T-cell (primary cell): ENCODE data around the gene PTBP2. TPM values are rescaled to one million over a fixed set of nuclear protein-coding genes. Genes with fewer than 3 reads are reported as not detected.
A peak's percentile ranks its signal among the peaks of the same experiment; 100 is the strongest.

Source experiments
- ATAC-seq, 4 experiments: fragments of 200-7000 bp in 3 of 4; fragments of 150-1000 bp in 1 of 4; cut with Tn5 transposase; replicated peaks in 1 of 4; 1 replicate in 3 of 4; 2 replicates in 1 of 4; pipeline ENCODE4 v1.10.0; 2021; ENCODE audit warnings: moderate library complexity in 3 of 4, mild to moderate bottlenecking in 2 of 4, moderate number of reproducible peaks in 1 of 4
- CTCF ChIA-PET, 2 donors: fragments of 300-600 bp; sonication (Branson Sonifier 250); formaldehyde crosslinking; loops; one replicate each; lab custom pipeline; 2022; ENCODE audit warnings: antibody characterized with exemption in 2 of 2; lab: Charles Lee
- POLR2A ChIA-PET, 2 donors: fragments of 300-600 bp; sonication (Branson Sonifier 250); formaldehyde crosslinking; loops; one replicate each; lab custom pipeline; 2022; ENCODE audit warnings: antibody characterized with exemption in 2 of 2; lab: Charles Lee
- DNase-seq, 35 experiments: peaks; one replicate each; pipeline versions ENCODE4 v3.0.0 to v3.0.0-alpha.2; 2013 to 2023
- H3K27ac ChIP-seq: one replicate; pipeline ENCODE4 v1.5.1; 2013; ENCODE audit warnings: low read length
- H3K27me3 ChIP-seq, 2 experiments: replicated peaks in 1 of 2; 1 replicate in 1 of 2; 2 replicates in 1 of 2; pipeline versions ENCODE4 v1.6.1 to v1.7.0; 2013; ENCODE audit warnings: low read length in 1 of 2, mixed read lengths in 1 of 2; ENCODE audit not compliant: control insufficient read depth in 2 of 2, insufficient read depth in 2 of 2; ENCODE audit errors: extremely low read depth in 1 of 2
- H3K36me3 ChIP-seq, 2 donors: 1 replicate in 1 of 2; 2 replicates in 1 of 2; pipeline versions ENCODE4 v1.6.1 to v1.7.0; 2013; ENCODE audit warnings: low read length in 1 of 2; ENCODE audit not compliant: control insufficient read depth in 2 of 2, insufficient read depth in 1 of 2; ENCODE audit errors: extremely low read depth in 1 of 2
- H3K4me1 ChIP-seq, 2 experiments: 1 replicate in 1 of 2; 2 replicates in 1 of 2; pipeline versions ENCODE4 v1.6.1 to v1.7.0; 2013; ENCODE audit warnings: low read length in 2 of 2, mixed read lengths in 1 of 2; ENCODE audit not compliant: insufficient read depth in 2 of 2, control insufficient read depth in 1 of 2; ENCODE audit errors: extremely low read depth in 1 of 2
- H3K4me3 ChIP-seq, 2 donors: 1 replicate in 1 of 2; 2 replicates in 1 of 2; pipeline versions ENCODE4 v1.5.1 to v1.7.0; 2013; ENCODE audit warnings: mild to moderate bottlenecking in 2 of 2, low read length in 1 of 2, moderate library complexity in 1 of 2; ENCODE audit not compliant: control insufficient read depth in 1 of 2; ENCODE audit errors: extremely low read depth in 1 of 2
- H3K9me3 ChIP-seq: 2 replicates; pipeline ENCODE4 v1.7.0; 2013
- H3K27ac Mint-ChIP-seq, 2 donors: one replicate each; pipeline ENCODE4 v1.8.0; 2020 to 2021; ENCODE audit warnings: mild to moderate bottlenecking in 2 of 2, mixed read lengths in 2 of 2
- H3K27me3 Mint-ChIP-seq, 2 donors: one replicate each; pipeline ENCODE4 v1.8.0; 2021 to 2022; ENCODE audit warnings: mixed read lengths in 2 of 2
- H3K36me3 Mint-ChIP-seq: one replicate; pipeline ENCODE4 v1.8.0; 2021; ENCODE audit warnings: mixed read lengths
- H3K4me1 Mint-ChIP-seq, 3 donors: one replicate each; pipeline ENCODE4 v1.8.0; 2020 to 2022; ENCODE audit warnings: mixed read lengths in 3 of 3, mild to moderate bottlenecking in 1 of 3
- H3K4me3 Mint-ChIP-seq, 3 donors: one replicate each; pipeline ENCODE4 v1.8.0; 2020 to 2022; ENCODE audit warnings: mild to moderate bottlenecking in 3 of 3, mixed read lengths in 3 of 3, moderate library complexity in 3 of 3
- H3K9me3 Mint-ChIP-seq, 3 donors: one replicate each; pipeline ENCODE4 v1.8.0; 2020 to 2022; ENCODE audit warnings: mixed read lengths in 3 of 3
- WGBS: methylation state at CpG from one replicate; pipeline ENCODE4 v1.1.5; 2013; ENCODE audit warnings: missing lambda C conversion rate; ENCODE audit not compliant: insufficient coverage; 5-methylcytosine and 5-hydroxymethylcytosine counted together
- total RNA-seq, 35 experiments: library from RNA in 6 of 35; stranded (reverse) in 6 of 35; fragments of 120-200 nt in 1 of 35; gene quantifications; one replicate each; pipeline versions ENCODE4 v1.2.1 to v1.2.4 and lab custom pipeline; 2013 to 2026

PTBP2 gene
- total RNA-seq, 5 donors from 2014 or later (not counting 1 experiment from before 2014, with no cell fraction given): 16.8 to 24.0 (median 20.7) TPM

DNA sequence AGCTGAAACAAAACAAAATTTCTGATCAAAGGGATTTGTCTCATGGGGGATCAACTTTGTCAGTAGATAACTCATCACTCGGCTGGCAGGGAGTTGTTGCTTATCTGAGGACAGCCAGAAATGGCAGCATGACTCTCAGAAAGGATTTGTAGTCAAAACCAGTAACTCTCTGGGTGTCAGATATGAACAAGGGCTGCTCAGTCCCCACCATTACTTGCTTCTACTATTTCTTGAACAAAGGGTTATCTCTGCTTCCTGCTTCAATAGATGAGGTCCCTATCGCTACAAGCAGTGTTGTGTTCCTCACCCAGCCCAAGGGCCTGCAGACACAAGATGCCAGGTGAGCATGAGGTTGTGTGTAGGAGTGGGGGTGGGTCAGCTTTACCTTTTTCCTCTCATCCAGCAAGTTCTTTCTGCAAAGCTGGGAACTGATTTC lies 116.2 kb downstream of the PTBP2 start:
- H3K36me3 Mint-ChIP-seq: no peaks in the 10 kb centered on the region
- no peaks in the 10 kb centered on the region for H3K9me3 ChIP-seq
- DNase-seq: no peak
- H3K36me3 ChIP-seq: no peaks in the 10 kb centered on the region
- ChIA-PET CTCF (no interaction called here), POLR2A (no interaction called here)
- H3K4me3 Mint-ChIP-seq: no peak overlapping the region
- peaks cover 4 to 5% of the 10 kb centered on the region in 2 donors for H3K27me3 Mint-ChIP-seq
- H3K27me3 ChIP-seq: no peaks in the 10 kb centered on the region
- H3K4me1 Mint-ChIP-seq: no peaks in the 10 kb centered on the region
- H3K27ac ChIP-seq: no peak overlapping the region
- 50% methylated on average over 1 of the region's 2 CpGs for WGBS
- no peak overlapping the region for H3K27ac Mint-ChIP-seq
- H3K4me1 ChIP-seq: no peaks in the 10 kb centered on the region
- H3K9me3 Mint-ChIP-seq: no peaks in the 10 kb centered on the region
- no peak overlapping the region for H3K4me3 ChIP-seq
- ATAC-seq: no peak

DNA sequence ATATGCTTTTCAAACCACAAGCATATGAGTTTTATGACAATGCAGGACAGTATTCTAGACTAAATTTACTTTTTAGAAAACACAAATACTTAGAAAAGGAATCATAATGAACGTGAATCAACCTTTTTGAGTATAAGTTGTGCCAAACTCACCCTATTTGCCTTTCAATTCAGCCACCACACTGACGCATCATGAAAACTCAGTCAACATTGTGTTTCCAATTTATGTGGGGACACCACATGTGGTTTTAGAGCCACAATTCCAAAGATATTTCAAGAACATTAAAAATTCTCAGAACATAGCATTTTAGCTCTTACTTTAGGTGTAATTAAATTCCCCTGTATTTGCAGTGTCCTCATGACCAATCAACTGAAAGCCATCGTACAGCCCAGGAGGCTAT lies 118.8 kb downstream of the PTBP2 start:
- H3K27me3 Mint-ChIP-seq: peaks cover 4 to 5% of the 10 kb centered on the region in 2 donors
- H3K27ac Mint-ChIP-seq: no peak overlapping the region
- Histone ChIP-seq H3K9me3 (no peaks in the 10 kb centered on the region), H3K4me1 (no peaks in the 10 kb centered on the region), H3K27ac (no peak overlapping the region), H3K27me3 (no peaks in the 10 kb centered on the region), H3K4me3 (no peak overlapping the region), H3K36me3 (no peaks in the 10 kb centered on the region)
- ChIA-PET POLR2A (no interaction called here), CTCF (no interaction called here)
- no peaks in the 10 kb centered on the region for H3K9me3 Mint-ChIP-seq
- no peaks in the 10 kb centered on the region for H3K36me3 Mint-ChIP-seq
- H3K4me1 Mint-ChIP-seq: no peaks in the 10 kb centered on the region
- no CpG with 5 or more reads among the region's 3 CpGs for WGBS
- no peak overlapping the region for H3K4me3 Mint-ChIP-seq
- no peak for DNase-seq
- ATAC-seq: no peak

DNA sequence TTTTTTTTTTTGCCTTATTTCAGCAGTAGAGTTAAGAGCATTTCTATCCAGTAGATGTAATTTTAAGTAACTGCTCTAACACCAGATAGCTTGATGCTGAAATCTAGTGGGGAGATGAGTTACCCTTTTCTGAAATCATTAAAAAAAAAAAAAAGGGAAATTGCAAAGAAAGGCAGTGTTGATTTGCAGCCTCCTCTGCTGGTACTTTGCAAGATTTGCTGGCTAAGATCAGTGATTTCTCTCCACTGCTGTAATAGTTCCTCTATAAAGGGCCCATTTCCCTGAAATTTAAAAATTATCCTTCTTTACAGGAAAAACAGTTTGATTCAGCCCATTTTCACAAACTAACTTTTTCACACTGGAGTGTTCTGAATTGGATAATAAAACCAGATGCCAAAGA lies 120.6 kb downstream of the PTBP2 start:
- Mint-ChIP-seq H3K9me3 (no peaks in the 10 kb centered on the region), H3K27ac (no peak overlapping the region), H3K36me3 (no peaks in the 10 kb centered on the region), H3K4me3 (no peak overlapping the region), H3K4me1 (no peaks in the 10 kb centered on the region), H3K27me3 (peaks cover under 1 to 4% of the 10 kb centered on the region in 2 donors)
- no peaks in the 10 kb centered on the region for H3K4me1 ChIP-seq
- no peaks in the 10 kb centered on the region for H3K27me3 ChIP-seq
- H3K4me3 ChIP-seq: no peak overlapping the region
- no peaks in the 10 kb centered on the region for H3K9me3 ChIP-seq
- ChIA-PET CTCF (interaction anchor here in 1 of 2 donors (0.7 kb wide), 1 partner anchor 14 kb away, joined by 3 read pairs; no protein-coding TSS in a partner anchor), POLR2A (no interaction called here)
- no peak for DNase-seq
- H3K36me3 ChIP-seq: no peaks in the 10 kb centered on the region
- no peak overlapping the region for H3K27ac ChIP-seq
- ATAC-seq: no peak

DNA sequence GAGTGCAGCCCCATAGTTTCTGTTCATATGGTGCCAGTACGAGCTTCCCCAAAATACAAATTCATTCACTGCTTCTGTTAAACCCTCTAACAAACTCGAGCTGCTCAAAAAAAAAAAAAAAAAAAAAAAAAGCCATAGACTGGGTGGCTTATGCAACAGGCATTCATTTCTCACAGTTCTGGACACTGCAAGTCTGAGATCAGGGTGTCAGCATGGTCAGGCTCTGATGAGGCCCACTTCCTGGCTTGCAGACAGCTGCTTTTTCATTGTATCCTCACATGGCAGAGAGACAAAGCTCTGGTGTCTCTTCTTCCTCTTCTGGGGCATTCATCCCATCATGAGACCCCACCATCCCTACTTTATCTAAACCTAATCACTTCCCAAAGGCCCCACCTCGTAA lies 121.6 kb downstream of the PTBP2 start:
- Mint-ChIP-seq H3K27me3 (peaks cover 0 to 4% of the 10 kb centered on the region in 2 donors), H3K4me3 (no peak overlapping the region), H3K4me1 (no peaks in the 10 kb centered on the region), H3K36me3 (no peaks in the 10 kb centered on the region), H3K9me3 (no peaks in the 10 kb centered on the region), H3K27ac (no peak overlapping the region)
- Histone ChIP-seq H3K36me3 (no peaks in the 10 kb centered on the region), H3K4me1 (no peaks in the 10 kb centered on the region), H3K9me3 (no peaks in the 10 kb centered on the region), H3K27me3 (no peaks in the 10 kb centered on the region), H3K27ac (no peak overlapping the region), H3K4me3 (no peak overlapping the region)
- ChIA-PET CTCF (interaction anchor here in 1 of 2 donors (0.6 to 0.7 kb wide), 2 partner anchors 253 to 268 kb away, joined by 3 to 14 read pairs; no protein-coding TSS in a partner anchor), POLR2A (interaction anchor here in 1 of 2 donors (0.7 kb wide), 1 partner anchor 1109 kb away, joined by 8 read pairs; no protein-coding TSS in a partner anchor)
- ATAC-seq: no peak
- no peak for DNase-seq
- no CpG with 5 or more reads among the region's 3 CpGs for WGBS

DNA sequence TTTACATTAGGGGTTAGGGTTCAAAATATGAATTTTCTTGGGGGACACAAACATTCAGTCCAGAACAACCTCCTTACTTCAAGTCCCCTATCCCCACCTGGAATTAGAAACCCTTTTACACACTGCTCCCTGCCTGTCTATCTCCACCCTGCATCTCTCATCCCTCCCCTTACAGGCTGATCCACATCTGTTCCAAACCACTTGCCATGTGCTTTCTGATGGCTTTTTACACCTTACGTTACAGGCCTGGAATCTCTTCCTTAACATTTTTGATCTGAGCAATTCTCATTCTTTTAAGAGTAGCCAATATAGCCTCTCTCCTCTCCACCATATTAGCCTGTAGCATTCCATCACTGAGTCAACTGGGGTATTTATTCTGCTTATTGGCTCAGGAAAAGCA lies 122.0 kb downstream of the PTBP2 start:
- no peaks in the 10 kb centered on the region for H3K9me3 ChIP-seq
- Mint-ChIP-seq H3K36me3 (no peaks in the 10 kb centered on the region), H3K4me1 (no peaks in the 10 kb centered on the region), H3K27ac (no peak overlapping the region), H3K27me3 (peaks cover 0 to 4% of the 10 kb centered on the region in 2 donors), H3K4me3 (no peak overlapping the region), H3K9me3 (no peaks in the 10 kb centered on the region)
- DNase-seq (no peak), ATAC-seq (no peak)
- WGBS: 100% methylated on average over 1 of the region's 1 CpG
- CTCF ChIA-PET: interaction anchor here in 1 of 2 donors (0.7 kb wide), 1 partner anchor 253 kb away, joined by 14 read pairs; no protein-coding TSS in a partner anchor
- H3K4me3 ChIP-seq: no peak overlapping the region
- H3K4me1 ChIP-seq: no peaks in the 10 kb centered on the region
- no peak overlapping the region for H3K27ac ChIP-seq
- POLR2A ChIA-PET: no interaction called here
- no peaks in the 10 kb centered on the region for H3K36me3 ChIP-seq
- H3K27me3 ChIP-seq: no peaks in the 10 kb centered on the region

DNA sequence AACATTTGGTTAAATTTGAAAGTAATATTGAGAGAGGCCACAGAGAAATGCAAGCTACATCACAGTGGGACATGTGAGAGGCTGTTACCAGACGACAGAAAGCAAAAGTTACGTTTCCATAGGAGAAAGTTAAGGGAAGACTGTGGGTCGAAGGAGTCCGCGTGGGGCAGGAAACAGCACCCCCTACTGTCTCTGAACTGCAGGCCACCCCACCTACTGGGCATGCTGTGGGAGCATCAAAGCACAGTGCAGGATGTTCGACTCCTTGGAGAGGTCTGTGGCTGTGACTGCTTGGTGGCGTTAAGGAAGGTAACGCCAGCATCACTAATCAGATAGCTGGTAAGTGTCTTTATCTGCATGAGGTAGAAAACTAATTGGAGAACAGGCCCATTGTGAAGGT lies 123.9 kb downstream of the PTBP2 start:
- Mint-ChIP-seq H3K27me3 (no peaks in the 10 kb centered on the region), H3K4me1 (no peaks in the 10 kb centered on the region), H3K27ac (no peak overlapping the region), H3K4me3 (no peak overlapping the region), H3K36me3 (no peaks in the 10 kb centered on the region), H3K9me3 (no peaks in the 10 kb centered on the region)
- no peaks in the 10 kb centered on the region for H3K9me3 ChIP-seq
- WGBS: 24% methylated on average over 3 of the region's 8 CpGs
- no peak overlapping the region for H3K4me3 ChIP-seq
- no peaks in the 10 kb centered on the region for H3K27me3 ChIP-seq
- ATAC-seq: peak in 1 of 4 experiments; percentile 33
- no peak overlapping the region for H3K27ac ChIP-seq
- POLR2A ChIA-PET: no interaction called here
- H3K4me1 ChIP-seq: no peaks in the 10 kb centered on the region
- H3K36me3 ChIP-seq: no peaks in the 10 kb centered on the region
- DNase-seq: peak in 6 of 35 experiments; percentile 2 to 30 (median 4)
- CTCF ChIA-PET: no interaction called here

DNA sequence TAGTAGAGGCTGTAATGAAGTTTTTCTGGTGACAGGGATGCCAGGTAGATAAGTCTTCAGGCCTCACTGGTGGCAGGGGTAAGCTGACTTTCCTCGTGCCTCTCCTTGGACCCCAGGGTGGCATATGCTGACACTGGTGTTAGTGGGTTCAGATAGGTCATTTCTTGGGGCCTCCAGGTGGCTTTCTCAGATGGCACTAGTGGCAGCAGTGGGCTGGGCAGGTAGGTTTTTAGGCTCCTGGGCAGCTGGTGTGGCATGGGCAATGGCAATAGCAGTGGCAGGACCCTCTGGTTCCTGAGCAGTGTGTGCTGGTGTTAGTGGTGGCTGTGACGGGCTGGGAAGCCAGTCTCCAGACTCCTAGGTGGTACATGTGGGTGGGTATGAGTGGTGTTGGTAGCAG lies 140.3 kb downstream of the PTBP2 start:
- H3K4me3 ChIP-seq: no peak overlapping the region
- H3K27me3 ChIP-seq: peaks cover 0 to 15% of the 10 kb centered on the region in 2 experiments
- ChIA-PET CTCF (no interaction called here), POLR2A (no interaction called here)
- H3K4me3 Mint-ChIP-seq: no peak overlapping the region
- H3K27ac Mint-ChIP-seq: no peak overlapping the region
- no peak overlapping the region for H3K27ac ChIP-seq
- WGBS: 75% methylated on average over 2 of the region's 2 CpGs
- H3K36me3 ChIP-seq: no peaks in the 10 kb centered on the region
- H3K9me3 ChIP-seq: no peaks in the 10 kb centered on the region
- H3K27me3 Mint-ChIP-seq: peaks cover 0 to 4% of the 10 kb centered on the region in 2 donors
- ATAC-seq (no peak), DNase-seq (no peak)
- H3K4me1 ChIP-seq: no peaks in the 10 kb centered on the region
- no peaks in the 10 kb centered on the region for H3K4me1 Mint-ChIP-seq
- peaks cover 4 to 23% (median 8%) of the 10 kb centered on the region in 3 donors for H3K9me3 Mint-ChIP-seq
- H3K36me3 Mint-ChIP-seq: no peaks in the 10 kb centered on the region
